Smooth muscle cell (in vitro differentiated cells): ENCODE measurements around the gene DDX39A. TPM values are rescaled to one million over a fixed set of nuclear protein-coding genes. Genes with fewer than 3 reads are reported as not detected.

Source experiments
- DNase-seq: peaks from one replicate; lab custom pipeline; 2025; ENCODE audit not compliant: unreplicated experiment; lab: John Stamatoyannopoulos, UW
- H2AFZ ChIP-seq: fragments of 200-600 bp; sonication (generic); 2 replicates; pipeline ENCODE4 v1.6.0; 2016; ENCODE audit warnings: antibody characterized with exemption, low read depth, mild to moderate bottlenecking
- H3F3A ChIP-seq: fragments of 200-600 bp; sonication (generic); 2 replicates; pipeline ENCODE4 v1.6.0; 2017; ENCODE audit warnings: antibody characterized with exemption, low read depth
- H3K27ac ChIP-seq: fragments of 200-600 bp; sonication (generic); 2 replicates; pipeline ENCODE4 v1.5.1; 2016; ENCODE audit warnings: low read depth, mild to moderate bottlenecking
- H3K27me3 ChIP-seq: fragments of 200-600 bp; sonication (generic); 2 replicates; pipeline ENCODE4 v1.6.1; 2016; ENCODE audit warnings: low read depth, mild to moderate bottlenecking
- H3K36me3 ChIP-seq: fragments of 200-600 bp; sonication (generic); 2 replicates; pipeline ENCODE4 v1.5.1; 2016; ENCODE audit warnings: low read depth
- H3K4me1 ChIP-seq: fragments of 200-600 bp; sonication (generic); 2 replicates; pipeline ENCODE4 v1.5.1; 2016; ENCODE audit warnings: low read depth
- H3K4me2 ChIP-seq: fragments of 200-600 bp; sonication (generic); 2 replicates; pipeline ENCODE4 v1.6.0; 2016; ENCODE audit warnings: mild to moderate bottlenecking
- H3K4me3 ChIP-seq: fragments of 200-600 bp; sonication (generic); 2 replicates; pipeline ENCODE4 v1.5.1; 2016; ENCODE audit warnings: mild to moderate bottlenecking
- H3K79me2 ChIP-seq: fragments of 200-600 bp; sonication (generic); 2 replicates; pipeline ENCODE4 v1.6.0; 2016; ENCODE audit warnings: low read depth, mild to moderate bottlenecking
- H3K9ac ChIP-seq: fragments of 200-600 bp; sonication (generic); 2 replicates; pipeline ENCODE4 v1.6.0; 2016; ENCODE audit warnings: low read depth
- H3K9me3 ChIP-seq: fragments of 200-600 bp; sonication (generic); replicated peaks from 2 replicates; pipeline ENCODE4 v1.5.1; 2016; ENCODE audit warnings: low read depth
- H4K20me1 ChIP-seq: fragments of 200-600 bp; sonication (generic); 2 replicates; pipeline ENCODE4 v1.6.0; 2016; ENCODE audit warnings: low read depth
- WGBS: methylation state at CpG from one replicate; pipeline ENCODE4 v1.1.7; 2016; ENCODE audit warnings: low lambda C conversion rate; 5-methylcytosine and 5-hydroxymethylcytosine counted together
- polyA plus RNA-seq: library from polyadenylated mRNA; unstranded; fragments of >200 nt; fragmentation: Nextera tagmentation; extraction: Ambion mirVana; gene quantifications from 2 replicates; pipeline ENCODE4 v1.2.1, GENCODE V29; 2016
- total RNA-seq: library from RNA; depleted of rRNA; stranded (reverse); fragments of >200 nt; gene quantifications from 2 replicates; pipeline ENCODE4 v1.2.3, GENCODE V29; 2014
- TF ChIP-seq, protein P1 (sequence below): fragments of 200-600 bp; sonication (generic); IDR thresholded peaks from 2 replicates; pipeline ENCODE4 v1.5.1; 2017; ENCODE audit warnings: borderline replicate concordance, mild to moderate bottlenecking, antibody characterized with exemption; ENCODE audit not compliant: insufficient read depth, poor library complexity, severe bottlenecking

DDX39A gene
- total and polyA plus RNA-seq, 2 experiments from 2014 or later: 23.1 to 38.0 TPM

DNA sequence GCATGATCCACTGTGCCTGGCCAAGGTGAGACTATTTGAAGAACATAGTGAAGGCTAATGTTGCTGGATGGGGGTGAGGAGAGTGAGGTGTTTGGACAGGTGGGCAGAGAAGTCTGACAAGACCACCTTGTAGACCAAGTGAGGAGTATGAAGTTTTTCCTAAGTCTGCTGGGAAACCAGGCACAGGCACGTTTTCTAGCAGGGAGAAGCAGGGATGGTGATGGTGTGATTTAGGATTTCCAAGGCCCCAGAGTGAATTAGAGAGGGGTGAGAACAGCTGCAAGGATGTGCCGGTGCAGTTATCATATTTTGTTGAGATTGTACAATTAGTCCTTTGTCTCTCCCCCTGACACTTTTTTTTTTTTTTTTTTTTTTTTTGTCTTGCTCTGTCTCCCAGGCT, 8.3 kb upstream of the DDX39A start:
- H3F3A ChIP-seq: no peaks in the 10 kb centered on the region
- WGBS: 82% methylated on average over 2 of the region's 2 CpGs
- no peak for DNase-seq

GRCh38 chr19:14425696-14426138, 6.6 kb upstream of the DDX39A start:
- Histone ChIP-seq H4K20me1 (no peaks in the 10 kb centered on the region), H3K27ac (no peak overlapping the region), H2AFZ (no peak overlapping the region), H3K4me1 (no peaks in the 10 kb centered on the region), H3K79me2 (no peaks in the 10 kb centered on the region), H3K4me2 (no peak overlapping the region), H3F3A (no peaks in the 10 kb centered on the region), H3K9me3 (no peaks in the 10 kb centered on the region), H3K4me3 (no peak overlapping the region), H3K27me3 (no peaks in the 10 kb centered on the region), H3K9ac (no peak overlapping the region), H3K36me3 (no peaks in the 10 kb centered on the region)
- no peak for DNase-seq
- TF ChIP-seq, protein P1, sequence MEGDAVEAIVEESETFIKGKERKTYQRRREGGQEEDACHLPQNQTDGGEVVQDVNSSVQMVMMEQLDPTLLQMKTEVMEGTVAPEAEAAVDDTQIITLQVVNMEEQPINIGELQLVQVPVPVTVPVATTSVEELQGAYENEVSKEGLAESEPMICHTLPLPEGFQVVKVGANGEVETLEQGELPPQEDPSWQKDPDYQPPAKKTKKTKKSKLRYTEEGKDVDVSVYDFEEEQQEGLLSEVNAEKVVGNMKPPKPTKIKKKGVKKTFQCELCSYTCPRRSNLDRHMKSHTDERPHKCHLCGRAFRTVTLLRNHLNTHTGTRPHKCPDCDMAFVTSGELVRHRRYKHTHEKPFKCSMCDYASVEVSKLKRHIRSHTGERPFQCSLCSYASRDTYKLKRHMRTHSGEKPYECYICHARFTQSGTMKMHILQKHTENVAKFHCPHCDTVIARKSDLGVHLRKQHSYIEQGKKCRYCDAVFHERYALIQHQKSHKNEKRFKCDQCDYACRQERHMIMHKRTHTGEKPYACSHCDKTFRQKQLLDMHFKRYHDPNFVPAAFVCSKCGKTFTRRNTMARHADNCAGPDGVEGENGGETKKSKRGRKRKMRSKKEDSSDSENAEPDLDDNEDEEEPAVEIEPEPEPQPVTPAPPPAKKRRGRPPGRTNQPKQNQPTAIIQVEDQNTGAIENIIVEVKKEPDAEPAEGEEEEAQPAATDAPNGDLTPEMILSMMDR: no peak
- WGBS: 71% methylated on average over 7 of the region's 7 CpGs

More for the DNA sequence above, 8.3 kb upstream of the DDX39A start:
- H2AFZ ChIP-seq: no peak overlapping the region
- no peak overlapping the region for H3K27ac ChIP-seq
- TF ChIP-seq, protein P1: no peak
- H3K36me3 ChIP-seq: no peaks in the 10 kb centered on the region
- H3K9ac ChIP-seq: no peak overlapping the region
- no peak overlapping the region for H3K4me2 ChIP-seq
- no peaks in the 10 kb centered on the region for H4K20me1 ChIP-seq
- H3K27me3 ChIP-seq: peaks cover 6% of the 10 kb centered on the region
- no peak overlapping the region for H3K4me3 ChIP-seq
- no peaks in the 10 kb centered on the region for H3K4me1 ChIP-seq
- H3K79me2 ChIP-seq: no peaks in the 10 kb centered on the region
- H3K9me3 ChIP-seq: no peaks in the 10 kb centered on the region

DNA sequence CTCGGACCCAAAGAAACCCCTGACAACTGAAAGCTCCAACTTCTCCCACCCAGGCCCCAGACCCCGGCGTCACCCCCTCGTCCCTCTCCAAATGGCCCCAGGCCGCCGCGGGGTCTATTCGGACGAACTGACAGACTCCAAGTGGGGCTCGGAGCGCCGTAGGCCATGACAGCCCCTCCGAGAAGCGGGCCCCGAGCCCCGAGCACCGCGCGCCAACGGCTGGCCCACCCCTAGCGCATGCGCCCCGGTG, 360 bp downstream of the DDX39A start:
- Histone ChIP-seq H3K36me3 (no peaks in the 10 kb centered on the region), H4K20me1 (peaks cover 50% of the 10 kb centered on the region), H3K79me2 (peaks cover 50% of the 10 kb centered on the region), H3K9ac (peak overlapping the region; percentile 92), H3K4me2 (peak overlapping the region; percentile 91), H3K27me3 (no peaks in the 10 kb centered on the region), H3K4me3 (peak overlapping the region; percentile 90), H2AFZ (peak overlapping the region; percentile 44), H3K27ac (peak overlapping the region; percentile 96), H3K9me3 (no peaks in the 10 kb centered on the region), H3K4me1 (peaks cover 15% of the 10 kb centered on the region), H3F3A (no peaks in the 10 kb centered on the region)
- WGBS: 4% methylated on average over 4 of the region's 23 CpGs
- TF ChIP-seq, protein P1: no peak
- DNase-seq: no peak

DNA sequence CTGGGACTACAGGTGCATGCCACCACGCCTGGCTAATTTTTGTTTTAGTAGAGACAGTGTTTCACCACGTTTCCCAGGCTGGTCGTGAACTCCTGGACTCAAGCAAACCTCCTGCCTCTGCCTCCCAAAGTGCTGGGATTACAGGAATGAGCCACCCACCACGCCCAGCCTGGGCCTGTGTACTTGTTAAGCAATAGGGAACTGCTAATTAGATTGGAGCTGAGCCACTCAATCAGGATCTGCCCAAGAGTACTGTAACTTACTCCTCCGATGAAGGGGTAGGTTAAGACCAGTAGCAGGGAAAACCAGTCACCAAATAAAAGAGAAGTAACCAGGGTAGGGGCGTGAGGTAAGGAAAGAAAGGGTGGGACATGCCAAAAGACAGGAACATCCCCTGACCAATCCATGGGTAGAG, 2.3 kb downstream of the DDX39A start:
- H3K79me2 ChIP-seq: peaks cover 70% of the 10 kb centered on the region
- H3K4me3 ChIP-seq: no peak overlapping the region
- H2AFZ ChIP-seq: no peak overlapping the region
- no peak overlapping the region for H3K27ac ChIP-seq
- no peaks in the 10 kb centered on the region for H3K27me3 ChIP-seq
- H3K9ac ChIP-seq: no peak overlapping the region
- H4K20me1 ChIP-seq: peaks cover 70% of the 10 kb centered on the region
- no peaks in the 10 kb centered on the region for H3K36me3 ChIP-seq
- H3K9me3 ChIP-seq: no peaks in the 10 kb centered on the region
- no peak for DNase-seq
- TF ChIP-seq, protein P1: no peak
- peak overlapping the region; percentile 91 for H3K4me2 ChIP-seq
- WGBS: 86% methylated on average over 6 of the region's 6 CpGs
- no peaks in the 10 kb centered on the region for H3F3A ChIP-seq
- H3K4me1 ChIP-seq: peaks cover 15% of the 10 kb centered on the region
